KMS-11 (cell line): ENCODE results near the gene HMGN2.

Source experiments
- H2AFZ ChIP-seq: fragments of 200-600 bp; sonication (generic); 2 replicates; pipeline ENCODE4 v1.6.1; 2016; ENCODE audit warnings: antibody characterized with exemption, mixed run types, low read depth
- H3K27ac ChIP-seq: fragments of 200-600 bp; sonication (generic); 2 replicates; pipeline ENCODE4 v1.6.1; 2016; ENCODE audit warnings: mild to moderate bottlenecking, mixed run types
- H3K27me3 ChIP-seq: fragments of 200-600 bp; sonication (generic); 2 replicates; pipeline ENCODE4 v1.6.1; 2017; ENCODE audit warnings: mild to moderate bottlenecking, low read depth, mixed run types, moderate library complexity; ENCODE audit not compliant: insufficient read depth
- H3K36me3 ChIP-seq: fragments of 200-600 bp; sonication (generic); 2 replicates; pipeline ENCODE4 v1.6.1; 2017; ENCODE audit warnings: mild to moderate bottlenecking, mixed run types; ENCODE audit not compliant: insufficient read depth
- H3K4me1 ChIP-seq: fragments of 200-600 bp; sonication (generic); 2 replicates; pipeline ENCODE4 v1.6.1; 2016; ENCODE audit warnings: mild to moderate bottlenecking, low read depth, mixed run types; ENCODE audit not compliant: poor library complexity, severe bottlenecking
- H3K4me2 ChIP-seq: fragments of 200-600 bp; sonication (generic); 2 replicates; pipeline ENCODE4 v1.7.0; 2016; ENCODE audit warnings: mild to moderate bottlenecking, mixed run types
- H3K4me3 ChIP-seq: fragments of 200-600 bp; sonication (generic); IDR thresholded peaks from 2 replicates; pipeline ENCODE4 v1.6.1; 2017; ENCODE audit warnings: low read depth, low read length, mixed read lengths; ENCODE audit not compliant: insufficient read depth
- H3K79me2 ChIP-seq: fragments of 200-600 bp; sonication (generic); 2 replicates; pipeline ENCODE4 v1.6.1; 2016; ENCODE audit warnings: low read depth, mixed run types; ENCODE audit not compliant: insufficient read depth
- H3K9ac ChIP-seq: fragments of 200-600 bp; sonication (generic); 2 replicates; pipeline ENCODE4 v1.6.1; 2016; ENCODE audit warnings: mild to moderate bottlenecking, mixed run types
- H4K20me1 ChIP-seq: fragments of 200-600 bp; sonication (generic); 2 replicates; pipeline ENCODE4 v1.6.1; 2016; ENCODE audit warnings: mild to moderate bottlenecking, mixed run types; ENCODE audit not compliant: insufficient read depth
- TF ChIP-seq, protein P1 (sequence below): fragments of 200-600 bp; sonication (generic); conservative IDR thresholded peaks from 2 replicates; pipeline ENCODE4 v1.6.1; 2017; ENCODE audit warnings: low read depth, mild to moderate bottlenecking, antibody characterized with exemption, low read length, moderate library complexity, mixed read lengths

The HMGN2 gene

GRCh38 chr1:26517766-26518049, 45.5 kb downstream of the HMGN2 start:
- Histone ChIP-seq H3K4me3 (no peak overlapping the region), H3K27me3 (no peaks in the 10 kb centered on the region), H2AFZ (0 out of 2 replicates have a peak overlapping the region, but pooled peaks have one; percentile 14), H3K9ac (no peak overlapping the region), H3K4me2 (no peak overlapping the region), H4K20me1 (no peaks in the 10 kb centered on the region), H3K4me1 (no peaks in the 10 kb centered on the region), H3K36me3 (no peaks in the 10 kb centered on the region), H3K27ac (no peak overlapping the region), H3K79me2 (no peaks in the 10 kb centered on the region)
- TF ChIP-seq, protein P1, sequence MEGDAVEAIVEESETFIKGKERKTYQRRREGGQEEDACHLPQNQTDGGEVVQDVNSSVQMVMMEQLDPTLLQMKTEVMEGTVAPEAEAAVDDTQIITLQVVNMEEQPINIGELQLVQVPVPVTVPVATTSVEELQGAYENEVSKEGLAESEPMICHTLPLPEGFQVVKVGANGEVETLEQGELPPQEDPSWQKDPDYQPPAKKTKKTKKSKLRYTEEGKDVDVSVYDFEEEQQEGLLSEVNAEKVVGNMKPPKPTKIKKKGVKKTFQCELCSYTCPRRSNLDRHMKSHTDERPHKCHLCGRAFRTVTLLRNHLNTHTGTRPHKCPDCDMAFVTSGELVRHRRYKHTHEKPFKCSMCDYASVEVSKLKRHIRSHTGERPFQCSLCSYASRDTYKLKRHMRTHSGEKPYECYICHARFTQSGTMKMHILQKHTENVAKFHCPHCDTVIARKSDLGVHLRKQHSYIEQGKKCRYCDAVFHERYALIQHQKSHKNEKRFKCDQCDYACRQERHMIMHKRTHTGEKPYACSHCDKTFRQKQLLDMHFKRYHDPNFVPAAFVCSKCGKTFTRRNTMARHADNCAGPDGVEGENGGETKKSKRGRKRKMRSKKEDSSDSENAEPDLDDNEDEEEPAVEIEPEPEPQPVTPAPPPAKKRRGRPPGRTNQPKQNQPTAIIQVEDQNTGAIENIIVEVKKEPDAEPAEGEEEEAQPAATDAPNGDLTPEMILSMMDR: no peak

- Histone ChIP-seq H3K9ac (no peak overlapping the region), H3K4me3 (no peak overlapping the region), H3K4me2 (no peak overlapping the region), H3K36me3 (no peaks in the 10 kb centered on the region), H2AFZ (no peak overlapping the region), H3K79me2 (no peaks in the 10 kb centered on the region), H4K20me1 (no peaks in the 10 kb centered on the region), H3K27ac (no peak overlapping the region), H3K4me1 (no peaks in the 10 kb centered on the region), H3K27me3 (no peaks in the 10 kb centered on the region)
- TF ChIP-seq, protein P1: no peak
Observed at GRCh38 chr1:26518355-26518754, 46.1 kb downstream of the HMGN2 start.

- Histone ChIP-seq H3K4me1 (no peaks in the 10 kb centered on the region), H3K4me2 (no peak overlapping the region), H3K36me3 (no peaks in the 10 kb centered on the region), H3K27me3 (no peaks in the 10 kb centered on the region), H4K20me1 (no peaks in the 10 kb centered on the region), H3K4me3 (no peak overlapping the region), H3K9ac (no peak overlapping the region), H2AFZ (no peak overlapping the region), H3K79me2 (no peaks in the 10 kb centered on the region), H3K27ac (no peak overlapping the region)
- TF ChIP-seq, protein P1: no peak
Observed at GRCh38 chr1:26520339-26520738, 48.1 kb downstream of the HMGN2 start.

- no peak overlapping the region for H3K4me2 ChIP-seq
- no peaks in the 10 kb centered on the region for H4K20me1 ChIP-seq
- no peak overlapping the region for H3K27ac ChIP-seq
- no peak overlapping the region for H3K4me3 ChIP-seq
- no peaks in the 10 kb centered on the region for H3K36me3 ChIP-seq
- TF ChIP-seq, protein P1: no peak
- H3K27me3 ChIP-seq: no peaks in the 10 kb centered on the region
- no peaks in the 10 kb centered on the region for H3K79me2 ChIP-seq
- no peaks in the 10 kb centered on the region for H3K4me1 ChIP-seq
- no peak overlapping the region for H3K9ac ChIP-seq
- H2AFZ ChIP-seq: no peak overlapping the region
Observed at GRCh38 chr1:26521669-26522030, 49.4 kb downstream of the HMGN2 start.

DNA sequence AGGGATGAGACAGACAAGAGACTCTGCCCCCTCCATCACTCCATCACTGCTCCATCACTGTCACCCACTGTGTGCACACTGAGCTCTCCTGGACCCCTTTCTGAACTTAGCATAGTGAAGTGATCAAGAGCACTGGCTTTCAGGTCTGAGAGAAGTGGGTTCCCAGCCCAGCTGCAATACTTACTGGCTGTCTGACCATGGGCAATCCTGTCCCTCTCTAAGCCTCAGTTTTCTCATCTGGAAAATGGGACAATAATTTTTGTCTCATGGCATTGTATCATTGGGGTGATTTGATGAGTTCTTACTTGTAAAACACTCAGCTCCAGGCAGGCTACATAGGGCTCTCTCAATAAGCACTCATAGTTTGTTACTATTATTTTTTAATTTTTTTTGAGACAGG, 49.8 kb downstream of the HMGN2 start:
- H3K79me2 ChIP-seq: no peaks in the 10 kb centered on the region
- no peaks in the 10 kb centered on the region for H3K4me1 ChIP-seq
- H3K36me3 ChIP-seq: no peaks in the 10 kb centered on the region
- no peak overlapping the region for H2AFZ ChIP-seq
- TF ChIP-seq, protein P1: no peak
- H3K27me3 ChIP-seq: no peaks in the 10 kb centered on the region
- no peak overlapping the region for H3K9ac ChIP-seq
- no peak overlapping the region for H3K4me2 ChIP-seq
- H4K20me1 ChIP-seq: no peaks in the 10 kb centered on the region
- no peak overlapping the region for H3K27ac ChIP-seq
- no peak overlapping the region for H3K4me3 ChIP-seq
